ENCODE results near the gene TECPR1.

TECPR1 gene

GRCh38 chr7:98242934-98243333, 9.1 kb downstream of the TECPR1 start:
- no peak for TF ChIP-seq CTCF (IDR thresholded peaks at IDR 0.05; ENCODE audit: borderline replicate concordance, control extremely low read depth, extremely low read depth, insufficient read depth, missing control alignments)
- in situ Hi-C loops (cut with MboI; ENCODE audit: low sequenced_read_pairs, unreplicated experiment) = no loop called here
- no peak for DNase-seq (ENCODE audit: low spot score)

GRCh38 chr7:98242342-98242741, 9.7 kb downstream of the TECPR1 start:
- no peak for TF ChIP-seq CTCF (IDR thresholded peaks at IDR 0.05; ENCODE audit: borderline replicate concordance, control extremely low read depth, extremely low read depth, insufficient read depth, missing control alignments)
- in situ Hi-C loops (cut with MboI; ENCODE audit: low sequenced_read_pairs, unreplicated experiment) = no loop called here

GRCh38 chr7:98241674-98242241, 10.3 kb downstream of the TECPR1 start:
- DNase-seq (ENCODE audit: low spot score) = no peak
- TF ChIP-seq CTCF (IDR thresholded peaks at IDR 0.05; ENCODE audit: borderline replicate concordance, control extremely low read depth, extremely low read depth, insufficient read depth, missing control alignments) = no peak
- in situ Hi-C loops (cut with MboI; ENCODE audit: low sequenced_read_pairs, unreplicated experiment) = no loop called here

More at GRCh38 chr7:98242342-98242741, 9.7 kb downstream of the TECPR1 start:
- DNase-seq (ENCODE audit: low spot score) = no peak

- peak; percentile 83 for DNase-seq (ENCODE audit: low spot score)
- in situ Hi-C loops (cut with MboI; ENCODE audit: low sequenced_read_pairs, unreplicated experiment) = no loop called here
- peak; percentile 53 for TF ChIP-seq CTCF (IDR thresholded peaks at IDR 0.05; ENCODE audit: borderline replicate concordance, control extremely low read depth, extremely low read depth, insufficient read depth, missing control alignments)
These were observed 10.9 kb downstream of the TECPR1 start for GRCh38 chr7:98240961-98241673.

GRCh38 chr7:98238976-98239375, 13.1 kb downstream of the TECPR1 start:
- TF ChIP-seq CTCF (IDR thresholded peaks at IDR 0.05; ENCODE audit: borderline replicate concordance, control extremely low read depth, extremely low read depth, insufficient read depth, missing control alignments) = no peak
- DNase-seq (ENCODE audit: low spot score) = no peak
- in situ Hi-C loops (cut with MboI; ENCODE audit: low sequenced_read_pairs, unreplicated experiment) = no loop called here

GRCh38 chr7:98238076-98238475, 14.0 kb downstream of the TECPR1 start:
- TF ChIP-seq CTCF (IDR thresholded peaks at IDR 0.05; ENCODE audit: borderline replicate concordance, control extremely low read depth, extremely low read depth, insufficient read depth, missing control alignments) = no peak
- in situ Hi-C loops (cut with MboI; ENCODE audit: low sequenced_read_pairs, unreplicated experiment) = no loop called here
- no peak for DNase-seq (ENCODE audit: low spot score)

Data from GM13976 (cell line).